ENCODE data around the gene CCNF.

CCNF gene

DNA sequence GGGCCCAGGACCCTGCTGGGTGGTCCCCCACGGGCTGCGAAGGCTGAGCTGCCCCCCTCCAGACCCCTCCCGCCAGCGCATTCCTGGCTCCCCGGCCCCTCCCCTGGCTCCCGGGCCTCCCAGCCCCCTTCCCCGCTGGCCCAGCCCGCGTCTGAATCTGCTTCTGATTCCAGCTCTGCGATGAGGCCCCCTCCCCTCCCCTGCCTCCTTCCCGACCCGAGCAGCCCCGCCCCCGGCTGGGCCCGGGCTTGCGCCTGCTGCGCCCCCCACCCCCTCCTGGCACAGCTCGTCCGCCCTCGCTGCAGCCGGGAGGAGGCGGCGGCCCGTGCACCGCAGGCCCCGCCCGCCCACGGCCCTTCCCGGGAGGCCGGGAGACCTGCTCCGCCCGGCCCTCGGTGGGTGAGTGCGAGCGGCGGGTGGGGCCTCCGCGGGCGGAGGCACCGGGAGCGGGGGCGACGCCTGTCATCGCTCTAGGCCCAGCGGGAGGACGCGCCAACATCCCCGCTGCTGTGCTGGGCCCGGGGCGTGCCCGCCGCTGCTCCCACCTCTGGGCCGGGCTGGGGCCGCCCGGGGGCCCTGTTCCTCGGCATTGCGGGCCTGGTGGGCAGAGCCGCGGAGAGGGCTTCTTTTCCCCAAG is 41.9 kb downstream of the CCNF start, which contains the start of gene NTN3:
TSS of gene NTN3 (plus strand) at position 282 of the 637 bp plus-strand sequence. CDS start 405 bp downstream, outside the sequence.
- no peak for TF ChIP-seq CTCF (IDR thresholded peaks at IDR 0.05; ENCODE audit: low read depth, low read length, missing control alignments)
- DNase-seq (ENCODE audit: low read depth) = no peak
- peak within 1 kb of the TSS; percentile 12 for H3K4me3 ChIP-seq (ENCODE audit: low read depth, low read length)
- in situ Hi-C loops (cut with HindIII; ENCODE audit: low sequenced_read_pairs) = no loop called here

DNA sequence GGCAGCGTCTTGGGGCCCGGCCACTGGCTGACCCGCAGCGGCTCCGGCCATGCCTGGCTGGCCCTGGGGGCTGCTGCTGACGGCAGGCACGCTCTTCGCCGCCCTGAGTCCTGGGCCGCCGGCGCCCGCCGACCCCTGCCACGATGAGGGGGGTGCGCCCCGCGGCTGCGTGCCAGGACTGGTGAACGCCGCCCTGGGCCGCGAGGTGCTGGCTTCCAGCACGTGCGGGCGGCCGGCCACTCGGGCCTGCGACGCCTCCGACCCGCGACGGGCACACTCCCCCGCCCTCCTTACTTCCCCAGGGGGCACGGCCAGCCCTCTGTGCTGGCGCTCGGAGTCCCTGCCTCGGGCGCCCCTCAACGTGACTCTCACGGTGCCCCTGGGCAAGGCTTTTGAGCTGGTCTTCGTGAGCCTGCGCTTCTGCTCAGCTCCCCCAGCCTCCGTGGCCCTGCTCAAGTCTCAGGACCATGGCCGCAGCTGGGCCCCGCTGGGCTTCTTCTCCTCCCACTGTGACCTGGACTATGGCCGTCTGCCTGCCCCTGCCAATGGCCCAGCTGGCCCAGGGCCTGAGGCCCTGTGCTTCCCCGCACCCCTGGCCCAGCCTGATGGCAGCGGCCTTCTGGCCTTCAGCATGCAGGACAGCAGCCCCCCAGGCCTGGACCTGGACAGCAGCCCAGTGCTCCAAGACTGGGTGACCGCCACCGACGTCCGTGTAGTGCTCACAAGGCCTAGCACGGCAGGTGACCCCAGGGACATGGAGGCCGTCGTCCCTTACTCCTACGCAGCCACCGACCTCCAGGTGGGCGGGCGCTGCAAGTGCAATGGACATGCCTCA is 42.6 kb downstream of the CCNF start:
- no peak for TF ChIP-seq CTCF (IDR thresholded peaks at IDR 0.05; ENCODE audit: low read depth, low read length, missing control alignments)
- DNase-seq (ENCODE audit: low read depth) = no peak
- in situ Hi-C loops (cut with HindIII; ENCODE audit: low sequenced_read_pairs) = no loop called here
- H3K4me3 ChIP-seq (ENCODE audit: low read depth, low read length) = peak overlapping the region; percentile 12

- DNase-seq (ENCODE audit: low read depth) = no peak
- no peak for TF ChIP-seq CTCF (IDR thresholded peaks at IDR 0.05; ENCODE audit: low read depth, low read length, missing control alignments)
- no peak overlapping the region for H3K4me3 ChIP-seq (ENCODE audit: low read depth, low read length)
- in situ Hi-C loops (cut with HindIII; ENCODE audit: low sequenced_read_pairs) = no loop called here
These were observed 43.2 kb downstream of the CCNF start for GRCh38 chr16:2472488-2472864.

DNA sequence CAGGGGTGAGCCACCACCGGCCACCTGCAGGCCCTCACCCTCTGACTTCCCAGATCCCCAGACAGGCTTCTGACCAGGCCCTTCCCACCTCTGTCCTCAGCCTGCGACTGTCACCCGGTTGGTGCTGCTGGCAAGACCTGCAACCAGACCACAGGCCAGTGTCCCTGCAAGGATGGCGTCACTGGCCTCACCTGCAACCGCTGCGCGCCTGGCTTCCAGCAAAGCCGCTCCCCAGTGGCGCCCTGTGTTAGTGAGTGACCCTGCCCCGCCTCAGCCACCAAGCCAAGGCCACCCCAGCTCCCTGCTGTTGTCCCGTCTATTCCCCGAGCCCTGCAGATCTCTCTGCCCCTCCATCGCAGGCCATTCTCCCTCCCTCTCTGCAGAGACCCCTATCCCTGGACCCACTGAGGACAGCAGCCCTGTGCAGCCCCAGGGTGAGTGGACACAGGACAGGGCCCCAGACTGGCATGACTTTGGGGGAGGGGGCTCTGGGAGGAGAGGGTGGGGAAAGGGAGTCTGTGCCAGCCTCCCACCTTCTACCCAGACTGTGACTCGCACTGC is 43.7 kb downstream of the CCNF start:
- in situ Hi-C loops (cut with HindIII; ENCODE audit: low sequenced_read_pairs) = no loop called here
- H3K4me3 ChIP-seq (ENCODE audit: low read depth, low read length) = no peak overlapping the region
- no peak for DNase-seq (ENCODE audit: low read depth)
- TF ChIP-seq CTCF (IDR thresholded peaks at IDR 0.05; ENCODE audit: low read depth, low read length, missing control alignments) = no peak

- DNase-seq (ENCODE audit: low read depth) = no peak
- TF ChIP-seq CTCF (IDR thresholded peaks at IDR 0.05; ENCODE audit: low read depth, low read length, missing control alignments) = no peak
- H3K4me3 ChIP-seq (ENCODE audit: low read depth, low read length) = peak overlapping the region; percentile 16
- in situ Hi-C loops (cut with HindIII; ENCODE audit: low sequenced_read_pairs) = no loop called here
These were observed 44.2 kb downstream of the CCNF start for GRCh38 chr16:2473446-2473926.

DNA sequence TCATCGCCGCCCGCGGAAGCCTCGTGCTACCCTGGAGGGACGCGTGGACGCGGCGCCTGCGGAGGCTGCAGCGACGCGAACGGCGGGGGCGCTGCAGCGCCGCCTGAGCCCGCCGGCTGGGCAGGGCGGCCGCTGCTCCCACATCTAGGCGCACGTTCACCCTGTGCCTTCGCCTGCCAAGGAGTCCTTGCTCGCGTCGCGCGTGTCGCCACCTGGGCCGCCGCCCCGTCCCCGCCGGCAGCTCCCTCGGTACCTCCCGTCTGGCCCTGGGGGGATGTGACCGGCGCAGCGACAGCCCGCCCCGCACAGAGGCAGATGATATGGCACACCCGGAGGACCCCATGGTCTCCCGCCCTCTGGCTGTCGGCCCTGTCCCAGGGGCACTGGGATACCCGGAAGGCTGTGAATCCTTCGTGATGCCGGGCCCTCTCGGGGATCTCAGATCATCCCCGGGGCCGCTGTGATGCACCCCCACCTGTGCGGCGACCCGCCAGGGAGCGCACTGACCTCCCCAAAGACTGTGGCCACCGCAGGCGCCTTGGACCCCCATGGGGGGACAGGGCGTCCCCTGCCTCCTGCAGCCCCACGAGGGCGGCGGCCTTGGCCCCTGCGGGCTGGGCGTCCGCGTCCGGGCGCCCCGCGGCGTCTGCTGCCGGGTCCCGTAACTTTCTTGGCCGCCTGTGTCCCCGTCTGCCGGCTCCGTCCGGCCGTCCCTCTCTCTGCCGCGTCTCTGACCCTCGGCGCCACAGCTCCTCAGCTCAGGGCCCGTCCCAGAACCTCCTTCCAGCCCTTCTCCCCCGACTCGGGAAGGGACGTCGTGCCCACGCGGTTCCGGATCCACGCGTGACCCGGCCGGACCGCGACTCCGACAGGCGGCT is 45.0 kb downstream of the CCNF start:
- peak overlapping the region; percentile 65 for H3K4me3 ChIP-seq (ENCODE audit: low read depth, low read length)
- TF ChIP-seq CTCF (IDR thresholded peaks at IDR 0.05; ENCODE audit: low read depth, low read length, missing control alignments) = no peak
- DNase-seq (ENCODE audit: low read depth) = no peak
- in situ Hi-C loops (cut with HindIII; ENCODE audit: low sequenced_read_pairs) = no loop called here
